ENCODE data around the gene AGMO. TPM values are rescaled to one million over a fixed set of nuclear protein-coding genes. Genes with fewer than 3 reads are reported as not detected.

AGMO gene
- total RNA-seq, 4 donors from 2014 or later = 0.17 to 0.83 (median 0.45) TPM; not detected in 1

DNA sequence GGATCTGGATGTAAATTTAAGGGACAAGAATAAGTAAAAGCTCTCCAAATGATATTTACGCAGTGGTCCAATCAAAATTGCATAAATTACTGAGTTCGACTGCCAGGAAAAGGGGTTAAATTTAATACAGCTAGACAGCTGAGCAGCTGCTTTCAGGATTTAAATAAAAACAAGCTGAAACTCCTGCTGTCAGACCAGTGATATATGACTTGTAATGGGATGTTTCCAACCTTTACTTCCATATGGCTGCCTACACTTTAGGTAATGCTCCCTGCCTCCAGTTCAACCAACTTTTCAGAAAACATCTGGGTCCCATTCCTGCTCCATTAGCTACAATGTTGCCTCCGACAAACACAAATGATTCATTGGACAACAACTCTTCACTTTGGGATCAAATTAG is 333.0 kb downstream of the AGMO start:
- no peak for DNase-seq (ENCODE audit: extremely low spot score)
- intact Hi-C loops (cut with DNase I) = no loop called here
- TF ChIP-seq, protein P1, sequence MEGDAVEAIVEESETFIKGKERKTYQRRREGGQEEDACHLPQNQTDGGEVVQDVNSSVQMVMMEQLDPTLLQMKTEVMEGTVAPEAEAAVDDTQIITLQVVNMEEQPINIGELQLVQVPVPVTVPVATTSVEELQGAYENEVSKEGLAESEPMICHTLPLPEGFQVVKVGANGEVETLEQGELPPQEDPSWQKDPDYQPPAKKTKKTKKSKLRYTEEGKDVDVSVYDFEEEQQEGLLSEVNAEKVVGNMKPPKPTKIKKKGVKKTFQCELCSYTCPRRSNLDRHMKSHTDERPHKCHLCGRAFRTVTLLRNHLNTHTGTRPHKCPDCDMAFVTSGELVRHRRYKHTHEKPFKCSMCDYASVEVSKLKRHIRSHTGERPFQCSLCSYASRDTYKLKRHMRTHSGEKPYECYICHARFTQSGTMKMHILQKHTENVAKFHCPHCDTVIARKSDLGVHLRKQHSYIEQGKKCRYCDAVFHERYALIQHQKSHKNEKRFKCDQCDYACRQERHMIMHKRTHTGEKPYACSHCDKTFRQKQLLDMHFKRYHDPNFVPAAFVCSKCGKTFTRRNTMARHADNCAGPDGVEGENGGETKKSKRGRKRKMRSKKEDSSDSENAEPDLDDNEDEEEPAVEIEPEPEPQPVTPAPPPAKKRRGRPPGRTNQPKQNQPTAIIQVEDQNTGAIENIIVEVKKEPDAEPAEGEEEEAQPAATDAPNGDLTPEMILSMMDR (IDR thresholded peaks at IDR 0.05) = no peak
- TF ChIP-seq POLR2AphosphoS5 (IDR thresholded peaks at IDR 0.05) = no peak
- TF ChIP-seq EP300 (IDR thresholded peaks at IDR 0.05) = no peak
- TF ChIP-seq POLR2A (IDR thresholded peaks at IDR 0.05; ENCODE audit: low read depth) = no peak
- H3K27me3 ChIP-seq = no peaks in the 10 kb centered on the region
- H3K9me3 ChIP-seq = no peaks in the 10 kb centered on the region
- no peaks in the 10 kb centered on the region for H3K4me1 ChIP-seq
- H3K36me3 ChIP-seq = no peaks in the 10 kb centered on the region
- WGBS = 45% methylated on average over 3 of the region's 3 CpGs
- H3K4me3 ChIP-seq = no peak overlapping the region
- H3K27ac ChIP-seq (replicated peaks in 1 of 4) = no peak overlapping the region

DNA sequence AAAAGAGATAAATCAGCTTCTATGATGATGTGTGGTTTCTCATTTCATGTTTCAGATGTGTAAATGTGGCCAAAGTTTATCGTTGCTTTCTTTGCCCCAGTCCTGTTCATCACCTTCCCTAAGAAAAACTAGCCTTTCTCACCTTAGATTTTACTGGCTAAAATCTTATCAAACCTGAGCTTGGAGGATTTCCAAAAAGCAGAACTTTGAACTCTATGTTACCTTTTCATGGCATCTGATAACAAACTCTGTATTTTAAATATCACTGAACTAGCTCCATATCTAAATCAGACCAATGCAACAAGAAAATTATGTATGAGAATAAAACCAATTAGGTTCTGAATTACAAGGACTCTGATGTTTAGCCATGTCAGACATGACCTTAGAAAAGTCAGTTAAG is 335.8 kb downstream of the AGMO start:
- 84% methylated on average over 1 of the region's 1 CpG for WGBS
- intact Hi-C loops (cut with DNase I) = no loop called here

DNA sequence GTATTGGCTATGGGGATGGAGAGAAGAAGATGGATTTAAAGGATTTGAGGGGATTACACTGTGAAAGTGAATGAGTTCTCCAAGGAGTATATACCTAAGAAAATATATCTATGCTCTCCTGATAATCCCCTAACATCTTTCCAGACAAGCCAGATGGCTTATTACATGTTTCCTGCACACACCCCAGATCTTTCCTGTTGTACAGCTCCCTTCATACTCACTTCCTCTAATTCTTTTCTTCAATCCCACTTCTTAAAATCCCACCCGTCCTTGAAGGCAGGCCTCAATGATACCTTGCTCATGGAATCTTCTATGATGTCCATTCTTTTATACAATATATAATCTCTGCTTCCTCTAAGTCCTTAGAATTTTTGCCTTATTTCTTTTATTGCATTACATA is 342.1 kb downstream of the AGMO start:
- Histone ChIP-seq H3K36me3 (no peaks in the 10 kb centered on the region), H3K27ac (replicated peaks in 1 of 4) (no peak overlapping the region), H3K4me3 (no peak overlapping the region), H3K4me1 (no peaks in the 10 kb centered on the region), H3K27me3 (no peaks in the 10 kb centered on the region), H3K9me3 (no peaks in the 10 kb centered on the region)
- no peak for DNase-seq (ENCODE audit: extremely low spot score)
- WGBS = 67% methylated on average over 1 of the region's 1 CpG
- intact Hi-C loops (cut with DNase I) = no loop called here
- no peak for TF ChIP-seq POLR2A (IDR thresholded peaks at IDR 0.05; ENCODE audit: low read depth)
- TF ChIP-seq, protein P1 (IDR thresholded peaks at IDR 0.05) = no peak
- no peak for TF ChIP-seq POLR2AphosphoS5 (IDR thresholded peaks at IDR 0.05)
- no peak for TF ChIP-seq EP300 (IDR thresholded peaks at IDR 0.05)

More for the DNA sequence above, 335.8 kb downstream of the AGMO start:
- Histone ChIP-seq H3K27me3 (no peaks in the 10 kb centered on the region), H3K4me1 (no peaks in the 10 kb centered on the region), H3K4me3 (no peak overlapping the region), H3K36me3 (no peaks in the 10 kb centered on the region), H3K27ac (replicated peaks in 1 of 4) (no peak overlapping the region), H3K9me3 (no peaks in the 10 kb centered on the region)
- no peak for DNase-seq (ENCODE audit: extremely low spot score)
- TF ChIP-seq POLR2A (IDR thresholded peaks at IDR 0.05; ENCODE audit: low read depth) = no peak
- TF ChIP-seq, protein P1 (IDR thresholded peaks at IDR 0.05) = no peak
- no peak for TF ChIP-seq POLR2AphosphoS5 (IDR thresholded peaks at IDR 0.05)
- no peak for TF ChIP-seq EP300 (IDR thresholded peaks at IDR 0.05)

DNA sequence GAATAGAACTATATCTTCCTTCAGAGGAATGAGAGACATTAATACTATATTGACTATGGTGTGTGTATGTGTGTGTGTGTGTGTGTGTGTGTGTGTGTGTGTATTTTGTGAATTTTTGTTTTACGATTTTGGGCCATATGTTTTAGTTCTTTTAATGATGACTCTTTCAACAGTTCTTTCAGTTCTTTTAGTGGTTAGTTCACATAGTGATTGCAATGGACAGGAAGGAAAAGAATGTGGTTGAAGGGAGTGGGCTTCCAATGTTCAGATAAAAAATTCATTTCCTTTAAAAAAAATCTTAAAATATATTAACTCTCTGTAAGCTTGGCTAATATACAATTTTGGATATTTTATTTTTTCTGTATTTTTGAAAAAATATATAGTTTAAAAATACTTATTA is 343.6 kb downstream of the AGMO start:
- WGBS = 72% methylated on average over 1 of the region's 1 CpG
- no peaks in the 10 kb centered on the region for H3K36me3 ChIP-seq
- no peak for DNase-seq (ENCODE audit: extremely low spot score)
- TF ChIP-seq, protein P1 (IDR thresholded peaks at IDR 0.05) = no peak
- no peak for TF ChIP-seq POLR2AphosphoS5 (IDR thresholded peaks at IDR 0.05)
- no peak for TF ChIP-seq POLR2A (IDR thresholded peaks at IDR 0.05; ENCODE audit: low read depth)
- no peak for TF ChIP-seq EP300 (IDR thresholded peaks at IDR 0.05)
- no peaks in the 10 kb centered on the region for H3K27me3 ChIP-seq
- H3K27ac ChIP-seq (replicated peaks in 1 of 4) = no peak overlapping the region
- intact Hi-C loops (cut with DNase I) = no loop called here
- H3K4me1 ChIP-seq = no peaks in the 10 kb centered on the region
- no peak overlapping the region for H3K4me3 ChIP-seq
- H3K9me3 ChIP-seq = no peaks in the 10 kb centered on the region

DNA sequence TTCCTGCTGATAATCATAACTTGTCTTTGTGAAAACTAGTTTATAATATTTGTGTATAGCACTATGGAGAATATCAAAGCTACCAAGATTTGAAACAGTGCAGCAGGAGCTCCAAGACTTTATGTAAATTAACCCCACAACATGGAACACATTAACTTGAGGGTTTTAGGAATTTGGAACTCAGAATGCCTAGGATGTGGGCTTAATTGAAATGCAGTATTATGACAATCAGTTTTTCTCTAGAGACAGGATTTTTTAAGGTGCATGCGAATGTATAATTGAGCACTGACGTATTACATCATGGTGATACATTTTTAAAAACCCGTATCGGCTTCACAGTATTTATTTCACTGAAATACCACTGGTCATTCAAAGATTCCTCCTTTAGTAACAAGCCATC is 346.2 kb downstream of the AGMO start:
- Histone ChIP-seq H3K27ac (replicated peaks in 1 of 4) (no peak overlapping the region), H3K36me3 (no peaks in the 10 kb centered on the region), H3K4me3 (no peak overlapping the region), H3K4me1 (no peaks in the 10 kb centered on the region), H3K9me3 (no peaks in the 10 kb centered on the region), H3K27me3 (no peaks in the 10 kb centered on the region)
- TF ChIP-seq EP300 (IDR thresholded peaks at IDR 0.05) (no peak), POLR2A (IDR thresholded peaks at IDR 0.05; ENCODE audit: low read depth) (no peak), POLR2AphosphoS5 (IDR thresholded peaks at IDR 0.05) (no peak)
- TF ChIP-seq, protein P1 (IDR thresholded peaks at IDR 0.05) = no peak
- 91% methylated on average over 4 of the region's 4 CpGs for WGBS
- DNase-seq (ENCODE audit: extremely low spot score) = no peak
- intact Hi-C loops (cut with DNase I) = no loop called here
